Lower lobe of right lung (tissue), 2 donors: Measurements from ENCODE around the gene STK24. TPM values are rescaled to one million over a fixed set of nuclear protein-coding genes. Genes with fewer than 3 reads are reported as not detected.

Experiments used
- ATAC-seq, 2 donors: fragments of 200-7000 bp; cut with Tn5 transposase; one replicate each; pipeline ENCODE4 v1.9.1; 2020 to 2022; ENCODE audit warnings: mild to moderate bottlenecking in 2 of 2, moderate library complexity in 2 of 2
- DNase-seq: peaks from one replicate; pipeline ENCODE4 v3.0.0-alpha.2; 2020
- H3K27ac ChIP-seq: fragments of 200-600 bp; one replicate; pipeline ENCODE4 v1.8.0; 2022
- H3K27me3 ChIP-seq: fragments of 200-600 bp; one replicate; pipeline ENCODE4 v1.8.0; 2022; ENCODE audit warnings: low read depth
- H3K36me3 ChIP-seq: fragments of 200-600 bp; one replicate; pipeline ENCODE4 v1.8.0; 2022; ENCODE audit warnings: mild to moderate bottlenecking
- H3K4me1 ChIP-seq: fragments of 200-600 bp; one replicate; pipeline ENCODE4 v1.8.0; 2022
- H3K4me3 ChIP-seq: fragments of 200-600 bp; one replicate; pipeline ENCODE4 v1.8.0; 2022; ENCODE audit warnings: mild to moderate bottlenecking
- H3K9me3 ChIP-seq: fragments of 200-600 bp; one replicate; pipeline ENCODE4 v1.8.0; 2022
- CTCF ChIP-seq: fragments of 200-600 bp; IDR thresholded peaks from one replicate; pipeline ENCODE4 v1.8.0; 2022; ENCODE audit warnings: antibody characterized with exemption, mild to moderate bottlenecking
- intact Hi-C: fragments of 100-400 bp; cut with DNase I; formaldehyde crosslinking; loops from one replicate; pipeline ENCODE4 v1.11.0; 2022
- total RNA-seq: library from RNA; stranded (reverse); fragmentation: NEBNext Ultra II Directional; extraction: Animal tissue kit (Norgen Biotek cat#: 25700); gene quantifications from one replicate; pipeline ENCODE4 v1.2.1, GENCODE V29; 2021
- donor health status: DM: no; HTN: yes; CAD: no; lungs with severe emphysema.

STK24 gene
- total RNA-seq, 1 donor from 2014 or later, result 94.5 TPM

DNA sequence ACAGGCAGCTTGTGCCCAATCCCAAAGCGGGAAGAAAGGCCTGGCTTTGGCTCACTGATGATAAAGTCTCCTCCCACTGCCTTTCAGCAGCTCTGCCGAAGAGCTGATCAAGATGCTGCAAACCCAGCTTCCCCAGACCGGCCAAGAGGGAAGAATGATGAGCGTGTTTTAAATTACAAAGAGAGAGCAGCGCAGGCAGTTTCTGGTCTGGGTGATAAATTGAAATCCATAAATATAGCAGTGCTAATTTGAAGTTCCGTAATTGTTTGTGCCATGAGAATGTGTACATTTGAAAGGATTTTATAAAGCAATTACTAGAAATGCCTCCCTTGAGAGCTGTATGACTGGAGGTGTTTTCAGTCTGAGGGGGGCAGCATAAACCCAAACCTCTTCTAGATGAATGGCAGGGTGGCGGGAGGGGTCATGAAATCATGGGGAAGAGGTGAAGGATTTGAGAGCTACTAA is 171.8 kb downstream of the STK24 start:
- ATAC-seq (peak in 1 of 2 donors; percentile 46), DNase-seq (no peak)
- H3K4me1 ChIP-seq, result no peaks in the 10 kb centered on the region
- intact Hi-C loops, result no loop called here
- no peak overlapping the region for H3K4me3 ChIP-seq
- H3K9me3 ChIP-seq, result no peaks in the 10 kb centered on the region
- no peak for TF ChIP-seq CTCF
- H3K27me3 ChIP-seq, result no peaks in the 10 kb centered on the region
- no peak overlapping the region for H3K27ac ChIP-seq
- H3K36me3 ChIP-seq, result peaks cover 12% of the 10 kb centered on the region

GRCh38 chr13:98403076-98403475 is 173.8 kb downstream of the STK24 start:
- H3K4me1 ChIP-seq, result no peaks in the 10 kb centered on the region
- H3K27me3 ChIP-seq, result no peaks in the 10 kb centered on the region
- no peak for DNase-seq
- H3K9me3 ChIP-seq, result no peaks in the 10 kb centered on the region
- peaks cover 5% of the 10 kb centered on the region for H3K36me3 ChIP-seq
- ATAC-seq, result no peak
- H3K27ac ChIP-seq, result no peak overlapping the region
- intact Hi-C loops, result no loop called here
- no peak for TF ChIP-seq CTCF
- H3K4me3 ChIP-seq, result no peak overlapping the region

DNA sequence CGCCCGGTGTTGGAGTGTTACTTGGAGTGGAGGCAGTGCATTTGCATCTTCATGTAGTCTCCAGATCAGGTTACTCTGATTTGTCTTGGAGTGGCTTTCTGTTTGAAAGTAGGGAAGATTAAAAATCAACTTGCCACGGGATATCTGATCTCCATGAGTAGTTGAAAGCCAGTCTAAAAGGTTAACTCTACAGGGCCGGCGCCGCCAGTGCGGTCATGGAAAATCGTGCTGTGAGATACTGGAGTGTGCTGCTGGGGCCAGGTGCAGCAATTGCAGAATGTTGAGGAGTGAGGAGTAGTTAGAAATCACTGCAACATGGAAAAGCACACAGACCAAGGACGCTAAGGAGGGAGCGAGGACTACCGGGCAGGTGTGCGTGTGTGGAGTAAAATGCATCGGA is 175.0 kb downstream of the STK24 start:
- H3K27me3 ChIP-seq, result no peaks in the 10 kb centered on the region
- H3K27ac ChIP-seq, result no peak overlapping the region
- intact Hi-C loops, result no loop called here
- no peaks in the 10 kb centered on the region for H3K9me3 ChIP-seq
- DNase-seq (no peak), ATAC-seq (no peak)
- TF ChIP-seq CTCF, result no peak
- H3K36me3 ChIP-seq, result peaks cover 5% of the 10 kb centered on the region
- no peaks in the 10 kb centered on the region for H3K4me1 ChIP-seq
- no peak overlapping the region for H3K4me3 ChIP-seq

- intact Hi-C loops, result no loop called here
- H3K27ac ChIP-seq, result no peak overlapping the region
- no peaks in the 10 kb centered on the region for H3K27me3 ChIP-seq
- DNase-seq (no peak), ATAC-seq (no peak)
- no peaks in the 10 kb centered on the region for H3K9me3 ChIP-seq
- H3K36me3 ChIP-seq, result peaks cover 16% of the 10 kb centered on the region
- no peak for TF ChIP-seq CTCF
- no peak overlapping the region for H3K4me3 ChIP-seq
- H3K4me1 ChIP-seq, result no peaks in the 10 kb centered on the region
Observed at GRCh38 chr13:98399756-98400155, 177.2 kb downstream of the STK24 start.

DNA sequence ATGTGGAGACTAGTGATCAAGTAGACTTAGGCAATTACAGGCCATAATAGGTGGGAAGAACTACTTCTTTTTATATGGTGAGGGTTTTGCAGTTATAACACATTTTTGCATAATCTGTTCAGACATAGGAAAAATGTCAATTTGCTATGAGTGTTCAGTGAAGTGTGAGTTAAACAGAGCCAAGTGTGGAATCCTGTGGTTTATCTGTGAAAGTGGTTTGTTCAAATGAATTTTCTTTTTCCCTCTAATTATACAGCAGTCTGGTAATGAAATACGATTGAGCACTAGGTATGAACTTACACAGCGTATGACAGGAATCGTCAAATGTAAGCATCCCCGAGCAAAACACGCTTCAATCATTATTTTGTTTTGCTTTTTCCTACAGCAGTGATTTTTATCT is 178.3 kb downstream of the STK24 start:
- Histone ChIP-seq H3K9me3 (no peaks in the 10 kb centered on the region), H3K4me1 (no peaks in the 10 kb centered on the region), H3K36me3 (peaks cover 28% of the 10 kb centered on the region), H3K27ac (no peak overlapping the region), H3K27me3 (no peaks in the 10 kb centered on the region), H3K4me3 (no peak overlapping the region)
- intact Hi-C loops, result no loop called here
- TF ChIP-seq CTCF, result no peak
- no peak for DNase-seq
- no peak for ATAC-seq

GRCh38 chr13:98397861-98398260 is 179.0 kb downstream of the STK24 start:
- no peak overlapping the region for H3K4me3 ChIP-seq
- no peak for ATAC-seq
- H3K27me3 ChIP-seq, result no peaks in the 10 kb centered on the region
- no peak for DNase-seq
- TF ChIP-seq CTCF, result no peak
- H3K9me3 ChIP-seq, result no peaks in the 10 kb centered on the region
- intact Hi-C loops, result no loop called here
- H3K4me1 ChIP-seq, result no peaks in the 10 kb centered on the region
- H3K27ac ChIP-seq, result no peak overlapping the region
- H3K36me3 ChIP-seq, result peaks cover 30% of the 10 kb centered on the region
